HEK293 (cell line): ENCODE results near the gene NCR1.
"Not testable (repeated sequence)": the region's sequence is repeated elsewhere in the genome, so short reads cannot be mapped to it uniquely, and the experiment has no call there.

Experiments
- ZBTB1 ChIP-seq: fragments of 450-650 bp; formaldehyde crosslinking; IDR thresholded peaks from 2 replicates; pipeline ENCODE4 v1.5.1; 2016; ENCODE audit warnings: missing biosample characterization, missing genetic modification characterization
- ZSCAN18 ChIP-seq: fragments of 450-650 bp; formaldehyde crosslinking; IDR thresholded peaks from 2 replicates; pipeline ENCODE4 v1.5.1; 2016; ENCODE audit warnings: missing biosample characterization, missing genetic modification characterization
- TF ChIP-seq, protein P1 (sequence below): fragments of 450-650 bp; formaldehyde crosslinking; IDR thresholded peaks from 2 replicates; pipeline ENCODE4 v1.5.1; 2016; ENCODE audit warnings: missing biosample characterization, missing genetic modification characterization
- TF ChIP-seq, protein P2 (sequence below): fragments of 450-650 bp; formaldehyde crosslinking; IDR thresholded peaks from 2 replicates; pipeline ENCODE4 v1.5.1; 2016; ENCODE audit warnings: missing biosample characterization, missing genetic modification characterization, low read depth

DNA sequence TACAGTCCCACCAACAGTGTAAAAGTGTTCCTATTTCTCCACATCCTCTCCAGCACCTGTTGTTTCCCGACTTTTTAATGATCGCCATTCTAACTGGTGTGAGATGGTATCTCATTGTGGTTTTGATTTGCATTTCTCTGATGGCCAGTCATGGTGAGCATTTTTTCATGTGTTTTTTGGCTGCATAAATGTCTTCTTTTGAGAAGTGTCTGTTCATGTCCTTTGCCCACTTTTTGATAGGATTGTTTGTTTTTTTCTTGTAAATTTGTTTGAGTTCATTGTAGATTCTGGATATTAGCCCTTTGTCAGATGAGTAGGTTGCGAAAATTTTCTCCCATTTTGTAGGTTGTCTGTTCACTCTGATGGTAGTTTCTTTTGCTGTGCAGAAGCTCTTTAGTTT, 42.5 kb upstream of the NCR1 start:
- TF ChIP-seq ZBTB1, ZSCAN18 (tag by site-specific recombination): not testable (repeated sequence)
- TF ChIP-seq, protein P1, sequence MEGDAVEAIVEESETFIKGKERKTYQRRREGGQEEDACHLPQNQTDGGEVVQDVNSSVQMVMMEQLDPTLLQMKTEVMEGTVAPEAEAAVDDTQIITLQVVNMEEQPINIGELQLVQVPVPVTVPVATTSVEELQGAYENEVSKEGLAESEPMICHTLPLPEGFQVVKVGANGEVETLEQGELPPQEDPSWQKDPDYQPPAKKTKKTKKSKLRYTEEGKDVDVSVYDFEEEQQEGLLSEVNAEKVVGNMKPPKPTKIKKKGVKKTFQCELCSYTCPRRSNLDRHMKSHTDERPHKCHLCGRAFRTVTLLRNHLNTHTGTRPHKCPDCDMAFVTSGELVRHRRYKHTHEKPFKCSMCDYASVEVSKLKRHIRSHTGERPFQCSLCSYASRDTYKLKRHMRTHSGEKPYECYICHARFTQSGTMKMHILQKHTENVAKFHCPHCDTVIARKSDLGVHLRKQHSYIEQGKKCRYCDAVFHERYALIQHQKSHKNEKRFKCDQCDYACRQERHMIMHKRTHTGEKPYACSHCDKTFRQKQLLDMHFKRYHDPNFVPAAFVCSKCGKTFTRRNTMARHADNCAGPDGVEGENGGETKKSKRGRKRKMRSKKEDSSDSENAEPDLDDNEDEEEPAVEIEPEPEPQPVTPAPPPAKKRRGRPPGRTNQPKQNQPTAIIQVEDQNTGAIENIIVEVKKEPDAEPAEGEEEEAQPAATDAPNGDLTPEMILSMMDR, result not testable (repeated sequence)
- TF ChIP-seq, protein P2, sequence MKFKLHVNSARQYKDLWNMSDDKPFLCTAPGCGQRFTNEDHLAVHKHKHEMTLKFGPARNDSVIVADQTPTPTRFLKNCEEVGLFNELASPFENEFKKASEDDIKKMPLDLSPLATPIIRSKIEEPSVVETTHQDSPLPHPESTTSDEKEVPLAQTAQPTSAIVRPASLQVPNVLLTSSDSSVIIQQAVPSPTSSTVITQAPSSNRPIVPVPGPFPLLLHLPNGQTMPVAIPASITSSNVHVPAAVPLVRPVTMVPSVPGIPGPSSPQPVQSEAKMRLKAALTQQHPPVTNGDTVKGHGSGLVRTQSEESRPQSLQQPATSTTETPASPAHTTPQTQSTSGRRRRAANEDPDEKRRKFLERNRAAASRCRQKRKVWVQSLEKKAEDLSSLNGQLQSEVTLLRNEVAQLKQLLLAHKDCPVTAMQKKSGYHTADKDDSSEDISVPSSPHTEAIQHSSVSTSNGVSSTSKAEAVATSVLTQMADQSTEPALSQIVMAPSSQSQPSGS (tag by site-specific recombination), result not testable (repeated sequence)
